Loucy (cell line): Measurements from ENCODE around the gene FMNL2.

Experiments
- CTCF ChIP-seq: fragments of 200-600 bp; sonication (generic); conservative IDR thresholded peaks from 2 replicates; pipeline ENCODE4 v1.5.1; 2014; ENCODE audit warnings: mild to moderate bottlenecking, antibody characterized with exemption, low read length
- EZH2phosphoT487 ChIP-seq: fragments of 200-600 bp; IDR thresholded peaks from 2 replicates; pipeline ENCODE4 v1.6.1; 2018; ENCODE audit warnings: antibody characterized with exemption, mild to moderate bottlenecking, moderate library complexity, borderline replicate concordance

GRCh38 chr2:152433289-152433688 lies 98.3 kb downstream of the FMNL2 start:
- TF ChIP-seq CTCF (no peak), EZH2phosphoT487 (no peak)
